Measurements from ENCODE around the gene CHRNG.

- no peak for TF ChIP-seq CTCF (IDR thresholded peaks at IDR 0.05; ENCODE audit: poor library complexity)
- no peak for TF ChIP-seq EZH2 (IDR thresholded peaks at IDR 0.05; ENCODE audit: borderline replicate concordance)
Observed at GRCh38 chr2:232578626-232579025, 39.1 kb downstream of the CHRNG start.

Data from hepatocyte (in vitro differentiated cells).